SK-N-SH (cell line): Measurements from ENCODE around the gene STEEP1. TPM values are rescaled to one million over a fixed set of nuclear protein-coding genes. Genes with fewer than 3 reads are reported as not detected.

Experiments
- CTCF ChIA-PET: fragments of 300-600, 350-600 bp; formaldehyde crosslinking; extraction: SDS; loops from one replicate; lab custom pipeline; 2021; lab: Yijun Ruan, JAX
- POLR2A ChIA-PET: fragments of 350-600 bp; sonication (Branson Sonifier 250); formaldehyde crosslinking; extraction: SDS; loops from one replicate; lab custom pipeline; 2020; ENCODE audit warnings: antibody characterized with exemption, inconsistent platforms; lab: Yijun Ruan, JAX
- DNase-seq: peaks from one replicate; pipeline ENCODE4 v3.0.0; 2012
- H2AFZ ChIP-seq: fragments of 200-600 bp; sonication (generic); 2 replicates; pipeline ENCODE4 v1.8.1; 2016; ENCODE audit warnings: antibody characterized with exemption, mild to moderate bottlenecking, low read depth
- H3F3A ChIP-seq: fragments of 200-600 bp; sonication (generic); replicated peaks from 2 replicates; pipeline ENCODE3; 2016; ENCODE audit warnings: antibody characterized with exemption, mild to moderate bottlenecking; ENCODE audit not compliant: insufficient read depth
- H3K27ac ChIP-seq, 2 experiments: fragments of 200-500 bp in 1 of 2; fragments of 200-600 bp in 1 of 2; sonication (Bioruptor generic) in 1 of 2; sonication (generic), shearing (Covaris generic) in 1 of 2; 2 replicates each; pipeline versions ENCODE4 v1.5.1 to v1.6.1; 2014 to 2016; ENCODE audit warnings: low read depth in 2 of 2, inconsistent platforms in 1 of 2, low read length in 1 of 2, mild to moderate bottlenecking in 1 of 2, mixed read lengths in 1 of 2
- H3K27me3 ChIP-seq: fragments of 200-600 bp; sonication (generic), shearing (Covaris generic); 2 replicates; pipeline ENCODE4 v1.6.1; 2016; ENCODE audit warnings: mixed run types; ENCODE audit not compliant: insufficient read depth
- H3K36me3 ChIP-seq, 2 experiments: fragments of 200-500 bp in 1 of 2; fragments of 200-600 bp in 1 of 2; sonication (Bioruptor generic) in 1 of 2; sonication (generic) in 1 of 2; replicated peaks in 1 of 2; 2 replicates each; pipeline versions ENCODE3 to v1.5.1; 2014 to 2016; ENCODE audit warnings: low read length in 1 of 2, mild to moderate bottlenecking in 1 of 2; ENCODE audit not compliant: insufficient read depth in 2 of 2, control insufficient read depth in 1 of 2
- H3K4me1 ChIP-seq, 2 experiments: fragments of 200-500 bp in 1 of 2; fragments of 200-600 bp in 1 of 2; sonication (Bioruptor generic) in 1 of 2; sonication (generic), shearing (Covaris generic) in 1 of 2; 2 replicates each; pipeline versions ENCODE4 v1.5.1 to v1.6.1; 2014 to 2016; ENCODE audit warnings: low read depth in 1 of 2, low read length in 1 of 2, mixed run types in 1 of 2; ENCODE audit not compliant: insufficient read depth in 2 of 2, control insufficient read depth in 1 of 2
- H3K4me2 ChIP-seq: fragments of 200-600 bp; sonication (generic), shearing (Covaris generic); 2 replicates; pipeline ENCODE4 v1.6.1; 2017; ENCODE audit warnings: mixed run types
- H3K4me3 ChIP-seq, 2 experiments: fragments of 200-500 bp in 1 of 2; fragments of 200-600 bp in 1 of 2; sonication (Bioruptor generic) in 1 of 2; sonication (generic), shearing (Covaris generic) in 1 of 2; 2 replicates each; pipeline versions ENCODE4 v1.5.1 to v1.8.1; 2014 to 2016; ENCODE audit warnings: low read depth in 2 of 2, inconsistent platforms in 1 of 2, low read length in 1 of 2, mild to moderate bottlenecking in 1 of 2, mixed read lengths in 1 of 2, moderate library complexity in 1 of 2
- H3K79me2 ChIP-seq: fragments of 200-600 bp; sonication (generic); 2 replicates; pipeline ENCODE4 v1.8.1; 2017; ENCODE audit warnings: mild to moderate bottlenecking; ENCODE audit not compliant: insufficient read depth
- H3K9ac ChIP-seq: fragments of 200-600 bp; sonication (generic); 2 replicates; pipeline ENCODE4 v1.6.1; 2017; ENCODE audit warnings: mixed run types
- H3K9me2 ChIP-seq: fragments of 200-600 bp; sonication (generic); 2 replicates; pipeline ENCODE4 v1.6.1; 2017; ENCODE audit warnings: mixed run types
- H3K9me3 ChIP-seq: fragments of 200-600 bp; sonication (generic); 2 replicates; pipeline ENCODE4 v1.6.1; 2017; ENCODE audit warnings: mixed run types, mild to moderate bottlenecking, moderate library complexity
- H4K20me1 ChIP-seq: fragments of 200-600 bp; sonication (generic); 2 replicates; pipeline ENCODE4 v1.6.1; 2017; ENCODE audit warnings: mild to moderate bottlenecking, mixed run types; ENCODE audit not compliant: insufficient read depth
- ELF1 ChIP-seq: IDR thresholded peaks from 2 replicates; pipeline ENCODE4 v1.4.0; 2012
- EZH2phosphoT487 ChIP-seq: fragments of 200-600 bp; sonication (generic); IDR thresholded peaks from 2 replicates; pipeline ENCODE4 v1.6.1; 2017; ENCODE audit warnings: low read depth, mixed run types, mild to moderate bottlenecking, antibody characterized with exemption, moderate library complexity, borderline replicate concordance
- FOXJ3 ChIP-seq: sonication (generic); formaldehyde crosslinking; IDR thresholded peaks from 2 replicates; pipeline ENCODE4 v1.5.1; 2020; ENCODE audit warnings: mild to moderate bottlenecking, missing genetic modification reagents
- GABPA ChIP-seq: IDR thresholded peaks from 2 replicates; pipeline ENCODE4 v1.4.0; 2012; ENCODE audit warnings: low read depth, mild to moderate bottlenecking
- MEF2A ChIP-seq: IDR thresholded peaks from 2 replicates; pipeline ENCODE4 v1.4.0; 2012; ENCODE audit warnings: low read depth, borderline replicate concordance
- MXI1 ChIP-seq: IDR thresholded peaks from 2 replicates; pipeline ENCODE4 v1.6.1; 2012; ENCODE audit warnings: mild to moderate bottlenecking, low read depth, low read length, improper control_type of control experiment
- NRF1 ChIP-seq: IDR thresholded peaks from 2 replicates; pipeline ENCODE4 v1.6.1; 2012; ENCODE audit warnings: low read depth, mild to moderate bottlenecking, low read length
- POLR2AphosphoS5 ChIP-seq: IDR thresholded peaks from 2 replicates; pipeline ENCODE4 v1.6.1; 2012; ENCODE audit warnings: low read depth, low read length
- RCOR1 ChIP-seq: fragments of 150-350 bp; IDR thresholded peaks from 2 replicates; pipeline ENCODE4 v1.6.1; 2017; ENCODE audit warnings: antibody characterized with exemption, low read length
- SIN3A ChIP-seq: IDR thresholded peaks from 2 replicates; pipeline ENCODE4 v1.6.1; 2012; ENCODE audit warnings: low read depth, mild to moderate bottlenecking, low read length, moderate library complexity, borderline replicate concordance
- SMC3 ChIP-seq: IDR thresholded peaks from 2 replicates; pipeline ENCODE4 v1.6.1; 2012; ENCODE audit warnings: low read depth, low read length, improper control_type of control experiment
- TAF1 ChIP-seq: IDR thresholded peaks from 2 replicates; pipeline ENCODE4 v1.6.1; 2012; ENCODE audit warnings: low read depth, mild to moderate bottlenecking, low read length, moderate library complexity, borderline replicate concordance
- TCF12 ChIP-seq: IDR thresholded peaks from 2 replicates; pipeline ENCODE4 v1.4.0; 2012
- TEAD4 ChIP-seq: IDR thresholded peaks from 2 replicates; pipeline ENCODE4 v1.4.0; 2012; ENCODE audit warnings: mild to moderate bottlenecking, borderline replicate concordance; ENCODE audit not compliant: insufficient read depth
- WGBS: methylation state at CpG from one replicate; pipeline ENCODE4 v1.1.6; 2017; ENCODE audit warnings: low lambda C conversion rate; 5-methylcytosine and 5-hydroxymethylcytosine counted together
- polyA plus RNA-seq, 3 experiments: library from polyadenylated mRNA; depleted of rRNA; stranded (reverse); fragments of >200 nt; gene quantifications; 2 replicates each; pipeline ENCODE4 v1.2.3, GENCODE V29; 2012
- TF ChIP-seq, protein P1 (sequence below): fragments of 150-350 bp; IDR thresholded peaks from 2 replicates; pipeline ENCODE4 v1.6.1; 2017; ENCODE audit warnings: antibody characterized with exemption, low read length, low read depth, borderline replicate concordance
- TF ChIP-seq, protein P2 (sequence below): IDR thresholded peaks from 2 replicates; pipeline ENCODE4 v1.4.0; 2012; ENCODE audit warnings: low read depth
- TF ChIP-seq, protein P3 (sequence below): IDR thresholded peaks from 2 replicates; pipeline ENCODE4 v1.6.1; 2012; ENCODE audit warnings: mild to moderate bottlenecking, low read depth, low read length, moderate library complexity
- TF ChIP-seq, protein P4 (sequence below): IDR thresholded peaks from 2 replicates; pipeline ENCODE4; 2012
- TF ChIP-seq, protein P5 (sequence below): IDR thresholded peaks from 2 replicates; pipeline ENCODE4 v1.4.0; 2012; ENCODE audit warnings: low read depth, borderline replicate concordance

STEEP1 gene
- polyA plus RNA-seq, 1 of the 3 experiments (the other 2 are of a cell fraction), result 19.2 TPM

DNA sequence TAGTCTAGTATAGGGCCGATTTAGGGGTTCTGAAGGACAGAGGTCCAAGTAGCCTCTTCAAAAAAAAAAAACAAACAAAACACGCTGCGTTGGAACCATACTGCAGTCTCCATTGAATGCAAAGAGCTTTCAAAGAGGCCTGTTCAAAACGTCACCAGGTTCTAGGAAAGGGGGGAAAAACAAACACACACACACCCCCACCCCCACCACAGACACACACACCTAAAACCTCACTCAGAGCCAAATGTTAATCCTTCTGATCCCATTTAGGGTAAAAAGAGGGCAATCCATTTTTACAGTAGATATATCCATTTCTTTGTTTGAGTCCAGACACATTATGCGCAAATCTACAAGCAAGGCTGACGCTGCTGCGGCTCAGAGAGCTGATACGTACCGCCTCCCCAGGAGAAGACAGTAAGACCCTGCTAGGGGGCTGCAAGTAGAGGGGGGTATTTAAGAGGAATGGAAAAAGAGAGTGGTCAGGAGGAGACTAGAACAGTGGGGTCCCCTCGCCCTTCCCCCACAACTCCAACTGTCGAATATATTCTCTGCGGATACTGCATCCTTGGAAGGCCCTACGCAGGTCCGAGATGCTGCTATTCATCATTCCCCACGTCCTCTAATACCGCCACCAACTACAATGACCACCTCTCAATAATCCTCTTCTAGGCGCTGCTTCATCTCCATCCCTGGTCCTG is 39.7 kb upstream of the STEEP1 start:
- DNase-seq, result no peak
- no peaks in the 10 kb centered on the region for H3K9me2 ChIP-seq
- 20% methylated on average over 17 of the region's 17 CpGs for WGBS
- H3F3A ChIP-seq, result no peaks in the 10 kb centered on the region
- ChIA-PET POLR2A (no interaction called here), CTCF (interaction anchor here (2.3 kb wide), 1 partner anchor 89 kb away, joined by 10 read pairs; no protein-coding TSS in a partner anchor)
- H3K36me3 ChIP-seq, result no peaks in the 10 kb centered on the region
- no peak overlapping the region for H2AFZ ChIP-seq
- H3K9me3 ChIP-seq, result no peaks in the 10 kb centered on the region
- H3K4me2 ChIP-seq, result peak overlapping the region; percentile 66
- H4K20me1 ChIP-seq, result 0 out of 2 replicates have a peak, but pooled peaks cover 6% of the 10 kb centered on the region
- peak overlapping the region; percentile 71; the same call in 1 of the 2 replicates for H3K9ac ChIP-seq
- peaks cover 51% of the 10 kb centered on the region for H3K79me2 ChIP-seq
- peaks cover 10% of the 10 kb centered on the region; the same call in 1 of the 2 replicates for H3K27me3 ChIP-seq
- TF ChIP-seq POLR2AphosphoS5 (no peak), MEF2A (no peak), RCOR1 (no peak), SIN3A (no peak), TAF1 (no peak), MXI1 (no peak), EZH2phosphoT487 (no peak)
- TF ChIP-seq, protein P1, sequence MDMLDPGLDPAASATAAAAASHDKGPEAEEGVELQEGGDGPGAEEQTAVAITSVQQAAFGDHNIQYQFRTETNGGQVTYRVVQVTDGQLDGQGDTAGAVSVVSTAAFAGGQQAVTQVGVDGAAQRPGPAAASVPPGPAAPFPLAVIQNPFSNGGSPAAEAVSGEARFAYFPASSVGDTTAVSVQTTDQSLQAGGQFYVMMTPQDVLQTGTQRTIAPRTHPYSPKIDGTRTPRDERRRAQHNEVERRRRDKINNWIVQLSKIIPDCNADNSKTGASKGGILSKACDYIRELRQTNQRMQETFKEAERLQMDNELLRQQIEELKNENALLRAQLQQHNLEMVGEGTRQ, result no peak
- no peak overlapping the region for H3K27ac ChIP-seq
- no peaks in the 10 kb centered on the region; a peak in 1 of 4 replicates for H3K4me1 ChIP-seq
- peak overlapping the region; percentile 65 to 70 for H3K4me3 ChIP-seq

DNA sequence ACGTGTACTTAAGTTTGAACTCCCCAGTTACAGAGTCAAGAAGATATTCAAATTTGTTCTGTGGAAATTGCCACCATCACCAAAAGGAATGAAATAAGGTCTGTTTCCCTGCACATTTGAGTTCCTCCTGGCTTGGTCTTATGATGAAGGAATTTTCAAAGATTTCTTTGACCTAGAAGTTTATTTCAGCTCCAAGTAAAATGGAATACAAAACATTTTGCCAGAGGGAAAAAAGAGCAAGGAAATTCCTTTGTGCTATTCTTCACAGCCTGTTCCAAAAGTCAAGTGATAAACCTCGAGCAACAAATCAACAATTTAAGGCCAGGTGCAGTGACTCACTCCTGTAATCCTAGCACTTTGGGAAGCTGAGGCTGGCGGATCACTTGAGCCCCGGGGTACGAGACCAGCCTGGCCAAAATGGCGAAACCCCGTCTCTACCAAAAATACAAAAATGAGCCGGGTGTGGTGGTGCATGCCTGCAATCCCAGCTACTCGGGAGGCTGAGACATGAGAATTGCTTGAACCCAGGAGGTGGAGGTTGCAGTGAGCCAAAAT is 37.6 kb upstream of the STEEP1 start:
- H3K36me3 ChIP-seq, result no peaks in the 10 kb centered on the region
- H3K9me2 ChIP-seq, result no peaks in the 10 kb centered on the region
- H3K79me2 ChIP-seq, result peaks cover 60% of the 10 kb centered on the region
- H3F3A ChIP-seq, result no peaks in the 10 kb centered on the region
- no peak overlapping the region for H3K27ac ChIP-seq
- H3K4me3 ChIP-seq, result no peak overlapping the region
- no peak overlapping the region for H3K9ac ChIP-seq
- H4K20me1 ChIP-seq, result 0 out of 2 replicates have a peak, but pooled peaks cover 6% of the 10 kb centered on the region
- CTCF ChIA-PET, result interaction anchor here (1.1 to 1.4 kb wide), 2 partner anchors 24 to 127 kb away, joined by 3 read pairs; no protein-coding TSS in a partner anchor
- DNase-seq, result no peak
- H2AFZ ChIP-seq, result no peak overlapping the region
- POLR2A ChIA-PET, result interaction anchor here (0.7 kb wide), 2 partner anchors 9 to 155 kb away, joined by 3 read pairs; partner anchors contain the start of gene SOWAHD
- WGBS, result 37% methylated on average over 4 of the region's 9 CpGs
- peaks cover 5% of the 10 kb centered on the region; the same call in 1 of the 2 replicates for H3K27me3 ChIP-seq
- no peaks in the 10 kb centered on the region; a peak in 1 of 4 replicates for H3K4me1 ChIP-seq
- H3K9me3 ChIP-seq, result no peaks in the 10 kb centered on the region
- H3K4me2 ChIP-seq, result no peak overlapping the region
- TF ChIP-seq GABPA (no peak), NRF1 (no peak), FOXJ3 (no peak), ELF1 (no peak), TCF12 (no peak), TEAD4 (no peak), SMC3 (no peak)
- TF ChIP-seq, protein P2, sequence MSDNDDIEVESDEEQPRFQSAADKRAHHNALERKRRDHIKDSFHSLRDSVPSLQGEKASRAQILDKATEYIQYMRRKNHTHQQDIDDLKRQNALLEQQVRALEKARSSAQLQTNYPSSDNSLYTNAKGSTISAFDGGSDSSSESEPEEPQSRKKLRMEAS, result no peak
- TF ChIP-seq, protein P3, sequence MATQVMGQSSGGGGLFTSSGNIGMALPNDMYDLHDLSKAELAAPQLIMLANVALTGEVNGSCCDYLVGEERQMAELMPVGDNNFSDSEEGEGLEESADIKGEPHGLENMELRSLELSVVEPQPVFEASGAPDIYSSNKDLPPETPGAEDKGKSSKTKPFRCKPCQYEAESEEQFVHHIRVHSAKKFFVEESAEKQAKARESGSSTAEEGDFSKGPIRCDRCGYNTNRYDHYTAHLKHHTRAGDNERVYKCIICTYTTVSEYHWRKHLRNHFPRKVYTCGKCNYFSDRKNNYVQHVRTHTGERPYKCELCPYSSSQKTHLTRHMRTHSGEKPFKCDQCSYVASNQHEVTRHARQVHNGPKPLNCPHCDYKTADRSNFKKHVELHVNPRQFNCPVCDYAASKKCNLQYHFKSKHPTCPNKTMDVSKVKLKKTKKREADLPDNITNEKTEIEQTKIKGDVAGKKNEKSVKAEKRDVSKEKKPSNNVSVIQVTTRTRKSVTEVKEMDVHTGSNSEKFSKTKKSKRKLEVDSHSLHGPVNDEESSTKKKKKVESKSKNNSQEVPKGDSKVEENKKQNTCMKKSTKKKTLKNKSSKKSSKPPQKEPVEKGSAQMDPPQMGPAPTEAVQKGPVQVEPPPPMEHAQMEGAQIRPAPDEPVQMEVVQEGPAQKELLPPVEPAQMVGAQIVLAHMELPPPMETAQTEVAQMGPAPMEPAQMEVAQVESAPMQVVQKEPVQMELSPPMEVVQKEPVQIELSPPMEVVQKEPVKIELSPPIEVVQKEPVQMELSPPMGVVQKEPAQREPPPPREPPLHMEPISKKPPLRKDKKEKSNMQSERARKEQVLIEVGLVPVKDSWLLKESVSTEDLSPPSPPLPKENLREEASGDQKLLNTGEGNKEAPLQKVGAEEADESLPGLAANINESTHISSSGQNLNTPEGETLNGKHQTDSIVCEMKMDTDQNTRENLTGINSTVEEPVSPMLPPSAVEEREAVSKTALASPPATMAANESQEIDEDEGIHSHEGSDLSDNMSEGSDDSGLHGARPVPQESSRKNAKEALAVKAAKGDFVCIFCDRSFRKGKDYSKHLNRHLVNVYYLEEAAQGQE, result no peak
- TF ChIP-seq, protein P4, sequence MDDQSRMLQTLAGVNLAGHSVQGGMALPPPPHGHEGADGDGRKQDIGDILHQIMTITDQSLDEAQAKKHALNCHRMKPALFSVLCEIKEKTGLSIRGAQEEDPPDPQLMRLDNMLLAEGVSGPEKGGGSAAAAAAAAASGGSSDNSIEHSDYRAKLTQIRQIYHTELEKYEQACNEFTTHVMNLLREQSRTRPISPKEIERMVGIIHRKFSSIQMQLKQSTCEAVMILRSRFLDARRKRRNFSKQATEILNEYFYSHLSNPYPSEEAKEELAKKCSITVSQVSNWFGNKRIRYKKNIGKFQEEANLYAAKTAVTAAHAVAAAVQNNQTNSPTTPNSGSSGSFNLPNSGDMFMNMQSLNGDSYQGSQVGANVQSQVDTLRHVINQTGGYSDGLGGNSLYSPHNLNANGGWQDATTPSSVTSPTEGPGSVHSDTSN, result no peak
- TF ChIP-seq, protein P5, sequence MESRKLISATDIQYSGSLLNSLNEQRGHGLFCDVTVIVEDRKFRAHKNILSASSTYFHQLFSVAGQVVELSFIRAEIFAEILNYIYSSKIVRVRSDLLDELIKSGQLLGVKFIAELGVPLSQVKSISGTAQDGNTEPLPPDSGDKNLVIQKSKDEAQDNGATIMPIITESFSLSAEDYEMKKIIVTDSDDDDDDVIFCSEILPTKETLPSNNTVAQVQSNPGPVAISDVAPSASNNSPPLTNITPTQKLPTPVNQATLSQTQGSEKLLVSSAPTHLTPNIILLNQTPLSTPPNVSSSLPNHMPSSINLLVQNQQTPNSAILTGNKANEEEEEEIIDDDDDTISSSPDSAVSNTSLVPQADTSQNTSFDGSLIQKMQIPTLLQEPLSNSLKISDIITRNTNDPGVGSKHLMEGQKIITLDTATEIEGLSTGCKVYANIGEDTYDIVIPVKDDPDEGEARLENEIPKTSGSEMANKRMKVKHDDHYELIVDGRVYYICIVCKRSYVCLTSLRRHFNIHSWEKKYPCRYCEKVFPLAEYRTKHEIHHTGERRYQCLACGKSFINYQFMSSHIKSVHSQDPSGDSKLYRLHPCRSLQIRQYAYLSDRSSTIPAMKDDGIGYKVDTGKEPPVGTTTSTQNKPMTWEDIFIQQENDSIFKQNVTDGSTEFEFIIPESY, result no peak
